ENCODE results near the gene CLIC4.
A peak's percentile ranks its signal among the peaks of the same experiment; 100 is the strongest.

CLIC4 gene

DNA sequence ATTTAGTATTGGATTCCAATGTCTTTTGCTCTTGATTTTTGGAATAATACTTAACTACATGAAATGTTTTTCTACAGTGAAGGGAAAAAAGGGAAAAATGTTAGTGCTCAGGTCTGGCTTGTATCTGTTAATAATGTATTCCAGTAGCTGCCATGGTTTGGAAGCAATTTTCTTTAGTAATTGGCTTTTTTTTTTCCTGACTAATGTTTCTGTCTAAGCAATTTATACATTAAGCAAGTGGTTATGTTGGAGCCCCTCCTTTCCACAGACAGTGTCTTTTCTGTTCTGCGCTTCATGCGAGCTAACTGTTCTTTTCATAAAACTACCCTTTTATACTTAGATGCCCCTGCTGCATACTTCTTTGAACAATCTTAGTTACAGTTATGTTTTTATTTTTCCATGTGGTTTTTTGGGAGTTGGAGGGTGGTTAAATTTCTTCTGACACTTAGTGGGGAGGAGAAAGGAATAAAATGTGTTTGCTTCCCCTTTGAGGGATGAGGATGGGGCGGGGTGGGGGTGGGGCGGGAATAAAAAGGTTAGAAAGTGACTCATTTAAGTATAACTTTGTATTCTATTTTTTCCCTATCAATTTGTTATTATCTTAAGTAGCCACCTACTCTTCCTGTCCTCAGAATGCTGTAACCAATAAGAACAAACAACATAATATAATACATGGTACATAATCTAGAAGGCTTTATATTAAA is 83.1 kb downstream of the CLIC4 start:
- ATAC-seq, result peak; percentile 39
- TF ChIP-seq SNAI2 (CRISPR knock-in tag; IDR thresholded peaks at IDR 0.05) (no peak), TOX (CRISPR knock-in tag; IDR thresholded peaks at IDR 0.05; ENCODE audit: borderline replicate concordance) (no peak), ISL1 (CRISPR knock-in tag; IDR thresholded peaks at IDR 0.05) (peak; percentile 72), ZNF565 (CRISPR knock-in tag; conservative IDR thresholded peaks at IDR 0.05; ENCODE audit: low read depth) (no peak)

GRCh38 chr1:24828887-24829192 is 83.6 kb downstream of the CLIC4 start:
- no peak; the same call in 2 of the 3 replicates for ATAC-seq
- TF ChIP-seq ZNF565 (CRISPR knock-in tag; conservative IDR thresholded peaks at IDR 0.05; ENCODE audit: low read depth), result no peak
- TF ChIP-seq, protein P1, sequence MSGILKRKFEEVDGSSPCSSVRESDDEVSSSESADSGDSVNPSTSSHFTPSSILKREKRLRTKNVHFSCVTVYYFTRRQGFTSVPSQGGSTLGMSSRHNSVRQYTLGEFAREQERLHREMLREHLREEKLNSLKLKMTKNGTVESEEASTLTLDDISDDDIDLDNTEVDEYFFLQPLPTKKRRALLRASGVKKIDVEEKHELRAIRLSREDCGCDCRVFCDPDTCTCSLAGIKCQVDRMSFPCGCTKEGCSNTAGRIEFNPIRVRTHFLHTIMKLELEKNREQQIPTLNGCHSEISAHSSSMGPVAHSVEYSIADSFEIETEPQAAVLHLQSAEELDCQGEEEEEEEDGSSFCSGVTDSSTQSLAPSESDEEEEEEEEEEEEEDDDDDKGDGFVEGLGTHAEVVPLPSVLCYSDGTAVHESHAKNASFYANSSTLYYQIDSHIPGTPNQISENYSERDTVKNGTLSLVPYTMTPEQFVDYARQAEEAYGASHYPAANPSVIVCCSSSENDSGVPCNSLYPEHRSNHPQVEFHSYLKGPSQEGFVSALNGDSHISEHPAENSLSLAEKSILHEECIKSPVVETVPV (CRISPR knock-in tag; IDR thresholded peaks at IDR 0.05), result no peak
- TF ChIP-seq RARB (CRISPR knock-in tag; IDR thresholded peaks at IDR 0.05), result no peak
- TF ChIP-seq ZNF70 (CRISPR knock-in tag; IDR thresholded peaks at IDR 0.05), result 0 out of 2 replicates have a peak, but pooled peaks have one; percentile 31
- TF ChIP-seq CSDC2 (CRISPR knock-in tag; IDR thresholded peaks at IDR 0.05), result no peak
- TF ChIP-seq, protein P2, sequence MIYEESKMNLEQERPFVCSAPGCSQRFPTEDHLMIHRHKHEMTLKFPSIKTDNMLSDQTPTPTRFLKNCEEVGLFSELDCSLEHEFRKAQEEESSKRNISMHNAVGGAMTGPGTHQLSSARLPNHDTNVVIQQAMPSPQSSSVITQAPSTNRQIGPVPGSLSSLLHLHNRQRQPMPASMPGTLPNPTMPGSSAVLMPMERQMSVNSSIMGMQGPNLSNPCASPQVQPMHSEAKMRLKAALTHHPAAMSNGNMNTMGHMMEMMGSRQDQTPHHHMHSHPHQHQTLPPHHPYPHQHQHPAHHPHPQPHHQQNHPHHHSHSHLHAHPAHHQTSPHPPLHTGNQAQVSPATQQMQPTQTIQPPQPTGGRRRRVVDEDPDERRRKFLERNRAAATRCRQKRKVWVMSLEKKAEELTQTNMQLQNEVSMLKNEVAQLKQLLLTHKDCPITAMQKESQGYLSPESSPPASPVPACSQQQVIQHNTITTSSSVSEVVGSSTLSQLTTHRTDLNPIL (CRISPR knock-in tag; IDR thresholded peaks at IDR 0.05; ENCODE audit: low read depth), result no peak
- TF ChIP-seq OSR1 (CRISPR knock-in tag; IDR thresholded peaks at IDR 0.05), result no peak

GRCh38 chr1:24830680-24831272 is 85.5 kb downstream of the CLIC4 start:
- TF ChIP-seq TOX (CRISPR knock-in tag; IDR thresholded peaks at IDR 0.05; ENCODE audit: borderline replicate concordance) (no peak), BACH2 (CRISPR knock-in tag; IDR thresholded peaks at IDR 0.05; ENCODE audit: borderline replicate concordance) (no peak), RARB (CRISPR knock-in tag; IDR thresholded peaks at IDR 0.05) (no peak), TCF4 (CRISPR knock-in tag; IDR thresholded peaks at IDR 0.05; ENCODE audit: borderline replicate concordance) (no peak), CSDC2 (CRISPR knock-in tag; IDR thresholded peaks at IDR 0.05) (no peak)
- ATAC-seq, result peak; percentile 84

DNA sequence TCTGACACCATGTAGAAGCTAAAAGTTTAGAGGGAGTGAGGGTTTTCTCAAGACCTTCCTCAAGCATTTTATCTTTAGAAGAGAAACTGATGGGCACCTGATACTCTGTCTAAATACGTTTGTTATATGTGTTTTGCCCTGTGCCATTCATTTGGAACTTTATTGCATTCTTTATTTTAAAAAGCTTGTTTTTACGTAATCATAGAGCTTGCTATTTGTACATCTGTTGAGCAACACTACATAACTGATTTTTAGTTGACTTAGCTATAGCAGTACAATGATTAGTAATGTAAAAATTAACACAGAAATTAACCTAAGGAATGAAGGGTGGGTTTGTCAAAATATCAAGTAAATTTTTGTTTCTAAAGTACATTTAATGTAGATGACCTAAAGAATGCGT is 96.3 kb downstream of the CLIC4 start:
- TF ChIP-seq, protein P3, sequence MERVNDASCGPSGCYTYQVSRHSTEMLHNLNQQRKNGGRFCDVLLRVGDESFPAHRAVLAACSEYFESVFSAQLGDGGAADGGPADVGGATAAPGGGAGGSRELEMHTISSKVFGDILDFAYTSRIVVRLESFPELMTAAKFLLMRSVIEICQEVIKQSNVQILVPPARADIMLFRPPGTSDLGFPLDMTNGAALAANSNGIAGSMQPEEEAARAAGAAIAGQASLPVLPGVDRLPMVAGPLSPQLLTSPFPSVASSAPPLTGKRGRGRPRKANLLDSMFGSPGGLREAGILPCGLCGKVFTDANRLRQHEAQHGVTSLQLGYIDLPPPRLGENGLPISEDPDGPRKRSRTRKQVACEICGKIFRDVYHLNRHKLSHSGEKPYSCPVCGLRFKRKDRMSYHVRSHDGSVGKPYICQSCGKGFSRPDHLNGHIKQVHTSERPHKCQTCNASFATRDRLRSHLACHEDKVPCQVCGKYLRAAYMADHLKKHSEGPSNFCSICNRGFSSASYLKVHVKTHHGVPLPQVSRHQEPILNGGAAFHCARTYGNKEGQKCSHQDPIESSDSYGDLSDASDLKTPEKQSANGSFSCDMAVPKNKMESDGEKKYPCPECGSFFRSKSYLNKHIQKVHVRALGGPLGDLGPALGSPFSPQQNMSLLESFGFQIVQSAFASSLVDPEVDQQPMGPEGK (CRISPR knock-in tag; IDR thresholded peaks at IDR 0.05; ENCODE audit: borderline replicate concordance), result no peak
- TF ChIP-seq ZNF70 (CRISPR knock-in tag; IDR thresholded peaks at IDR 0.05), result no peak
- no peak for TF ChIP-seq ISL1 (CRISPR knock-in tag; IDR thresholded peaks at IDR 0.05)
- TF ChIP-seq ZNF565 (CRISPR knock-in tag; conservative IDR thresholded peaks at IDR 0.05; ENCODE audit: low read depth), result no peak
- no peak for TF ChIP-seq ESRRG (CRISPR knock-in tag; IDR thresholded peaks at IDR 0.05)
- TF ChIP-seq ZC3H10 (CRISPR knock-in tag; IDR thresholded peaks at IDR 0.05), result no peak
- TF ChIP-seq, protein P4, sequence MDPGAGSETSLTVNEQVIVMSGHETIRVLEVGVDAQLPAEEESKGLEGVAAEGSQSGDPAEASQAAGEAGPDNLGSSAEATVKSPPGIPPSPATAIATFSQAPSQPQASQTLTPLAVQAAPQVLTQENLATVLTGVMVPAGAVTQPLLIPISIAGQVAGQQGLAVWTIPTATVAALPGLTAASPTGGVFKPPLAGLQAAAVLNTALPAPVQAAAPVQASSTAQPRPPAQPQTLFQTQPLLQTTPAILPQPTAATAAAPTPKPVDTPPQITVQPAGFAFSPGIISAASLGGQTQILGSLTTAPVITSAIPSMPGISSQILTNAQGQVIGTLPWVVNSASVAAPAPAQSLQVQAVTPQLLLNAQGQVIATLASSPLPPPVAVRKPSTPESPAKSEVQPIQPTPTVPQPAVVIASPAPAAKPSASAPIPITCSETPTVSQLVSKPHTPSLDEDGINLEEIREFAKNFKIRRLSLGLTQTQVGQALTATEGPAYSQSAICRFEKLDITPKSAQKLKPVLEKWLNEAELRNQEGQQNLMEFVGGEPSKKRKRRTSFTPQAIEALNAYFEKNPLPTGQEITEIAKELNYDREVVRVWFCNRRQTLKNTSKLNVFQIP (CRISPR knock-in tag; IDR thresholded peaks at IDR 0.05; ENCODE audit: borderline replicate concordance, low read depth), result no peak
- no peak for TF ChIP-seq BACH2 (CRISPR knock-in tag; IDR thresholded peaks at IDR 0.05; ENCODE audit: borderline replicate concordance)
- TF ChIP-seq, protein P5, sequence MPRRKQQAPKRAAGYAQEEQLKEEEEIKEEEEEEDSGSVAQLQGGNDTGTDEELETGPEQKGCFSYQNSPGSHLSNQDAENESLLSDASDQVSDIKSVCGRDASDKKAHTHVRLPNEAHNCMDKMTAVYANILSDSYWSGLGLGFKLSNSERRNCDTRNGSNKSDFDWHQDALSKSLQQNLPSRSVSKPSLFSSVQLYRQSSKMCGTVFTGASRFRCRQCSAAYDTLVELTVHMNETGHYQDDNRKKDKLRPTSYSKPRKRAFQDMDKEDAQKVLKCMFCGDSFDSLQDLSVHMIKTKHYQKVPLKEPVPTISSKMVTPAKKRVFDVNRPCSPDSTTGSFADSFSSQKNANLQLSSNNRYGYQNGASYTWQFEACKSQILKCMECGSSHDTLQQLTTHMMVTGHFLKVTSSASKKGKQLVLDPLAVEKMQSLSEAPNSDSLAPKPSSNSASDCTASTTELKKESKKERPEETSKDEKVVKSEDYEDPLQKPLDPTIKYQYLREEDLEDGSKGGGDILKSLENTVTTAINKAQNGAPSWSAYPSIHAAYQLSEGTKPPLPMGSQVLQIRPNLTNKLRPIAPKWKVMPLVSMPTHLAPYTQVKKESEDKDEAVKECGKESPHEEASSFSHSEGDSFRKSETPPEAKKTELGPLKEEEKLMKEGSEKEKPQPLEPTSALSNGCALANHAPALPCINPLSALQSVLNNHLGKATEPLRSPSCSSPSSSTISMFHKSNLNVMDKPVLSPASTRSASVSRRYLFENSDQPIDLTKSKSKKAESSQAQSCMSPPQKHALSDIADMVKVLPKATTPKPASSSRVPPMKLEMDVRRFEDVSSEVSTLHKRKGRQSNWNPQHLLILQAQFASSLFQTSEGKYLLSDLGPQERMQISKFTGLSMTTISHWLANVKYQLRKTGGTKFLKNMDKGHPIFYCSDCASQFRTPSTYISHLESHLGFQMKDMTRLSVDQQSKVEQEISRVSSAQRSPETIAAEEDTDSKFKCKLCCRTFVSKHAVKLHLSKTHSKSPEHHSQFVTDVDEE (CRISPR knock-in tag; IDR thresholded peaks at IDR 0.05), result no peak
- no peak for TF ChIP-seq ZFP3 (CRISPR knock-in tag; IDR thresholded peaks at IDR 0.05)
- no peak for TF ChIP-seq OSR1 (CRISPR knock-in tag; IDR thresholded peaks at IDR 0.05)
- no peak for TF ChIP-seq ZNF8 (CRISPR knock-in tag; IDR thresholded peaks at IDR 0.05)
- ATAC-seq, result no peak
